GM18507 (cell line): ENCODE measurements around the gene BICD1.

Experiments used
- DNase-seq: peaks from one replicate; pipeline ENCODE4 v3.0.0; 2011; ENCODE audit warnings: low read depth; ENCODE audit not compliant: insufficient read length; ENCODE audit errors: extremely low spot score
- FAIRE-seq: peaks from 2 replicates; lab custom pipeline; 2011; peaks lifted over from hg19 to GRCh38; lab: Jason Lieb, UNC

Gene BICD1

DNA sequence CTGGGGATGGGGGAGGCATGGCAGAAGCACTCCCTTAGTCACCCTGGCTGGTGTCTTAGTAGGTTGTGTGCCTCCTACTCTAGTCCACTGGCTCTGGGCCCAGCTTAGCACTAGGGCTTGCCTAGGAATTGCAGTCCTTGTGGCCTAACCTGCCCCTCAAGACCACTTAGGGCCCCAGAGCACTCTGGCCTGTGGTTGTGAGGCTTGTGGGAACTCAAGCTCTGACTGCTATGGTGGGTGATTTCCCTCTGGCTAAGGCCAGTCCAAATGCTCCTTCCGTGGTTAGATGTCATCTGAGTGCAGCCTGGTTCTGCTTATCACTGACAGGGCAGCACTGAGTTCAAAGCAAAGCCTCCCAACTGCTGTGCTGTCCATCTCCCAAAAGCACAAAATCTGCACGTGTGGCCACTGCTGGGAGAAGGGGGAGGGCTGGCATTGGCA is 312.9 kb downstream of the BICD1 start:
- FAIRE-seq (no peak), DNase-seq (no peak)

DNA sequence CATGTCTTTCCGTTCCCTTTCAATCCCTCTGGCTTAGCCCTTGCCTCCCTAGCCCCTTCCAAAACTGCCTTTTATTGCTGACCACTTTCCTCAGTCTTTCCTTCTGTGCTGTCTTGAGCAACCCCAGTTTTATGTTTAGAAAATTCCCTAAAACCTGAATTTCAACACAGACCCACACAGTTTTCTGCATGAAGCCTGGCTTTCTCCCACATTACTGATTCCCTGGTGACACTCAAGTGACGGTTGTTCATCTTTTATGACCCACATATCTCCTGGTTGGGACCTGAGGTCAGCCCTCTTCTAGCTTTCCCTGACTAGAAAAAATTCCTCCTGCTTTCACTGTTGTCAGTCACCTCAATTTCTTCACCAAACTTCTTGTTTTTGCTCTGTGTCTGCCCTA is 313.7 kb downstream of the BICD1 start:
- FAIRE-seq (no peak), DNase-seq (no peak)

DNA sequence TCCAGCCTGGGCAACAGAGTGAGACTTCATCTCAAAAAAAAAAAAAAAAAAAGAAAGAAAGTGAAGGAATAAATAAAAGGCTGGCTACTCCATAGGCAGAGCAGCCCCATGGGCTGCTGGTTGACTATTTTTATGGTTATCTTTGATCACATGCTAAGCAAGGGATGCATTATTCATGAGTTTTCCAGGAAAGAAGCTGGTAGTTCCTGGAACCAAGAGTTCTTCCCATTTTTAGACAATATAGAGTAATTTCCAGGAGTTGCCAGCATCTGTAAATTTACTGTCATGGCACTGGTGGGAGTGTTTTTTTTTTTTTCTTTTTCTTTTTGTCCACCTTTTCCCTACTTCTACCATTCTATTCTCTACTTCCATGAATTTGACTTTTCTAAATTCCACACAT is 316.9 kb downstream of the BICD1 start:
- FAIRE-seq, result no peak
- DNase-seq, result no peak

DNA sequence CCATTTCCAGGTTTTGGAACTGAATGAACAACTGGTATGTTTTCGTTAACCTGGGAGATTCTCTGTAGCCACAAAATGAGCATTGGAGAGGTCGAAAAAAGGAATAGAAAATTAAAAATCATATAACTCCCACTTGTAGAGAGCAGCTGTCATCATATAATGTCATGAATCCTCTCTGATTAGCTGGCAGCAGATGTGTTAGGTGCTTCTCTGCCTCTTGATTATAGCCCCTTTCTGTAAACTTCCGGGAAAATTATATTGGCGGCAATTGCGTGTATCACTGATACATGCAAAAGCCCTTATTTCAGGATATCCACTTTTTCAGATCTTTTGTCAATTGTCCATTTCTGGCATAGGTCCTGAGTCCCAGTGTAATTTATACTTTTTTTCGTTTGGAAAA is 324.4 kb downstream of the BICD1 start:
- DNase-seq, result no peak

More for the DNA sequence above, 324.4 kb downstream of the BICD1 start:
- no peak for FAIRE-seq
